ENCODE results near the gene KLRC2.
"Not testable (repeated sequence)": the region's sequence is repeated elsewhere in the genome, so short reads cannot be mapped to it uniquely, and the experiment has no call there.

KLRC2 gene

GRCh38 chr12:10453156-10453555 lies 17.3 kb upstream of the KLRC2 start, which contains the start of gene KLRC1:
KLRC1 (minus strand) TSS chr12:10453377; CDS start chr12:10451156, 2,221 bp downstream.
- TF ChIP-seq CTCF (conservative IDR thresholded peaks at IDR 0.05; ENCODE audit: control insufficient read depth, insufficient read depth, low read depth, low read length): no peak
- no peak within 1 kb of the TSS for H3K4me3 ChIP-seq (ENCODE audit: control insufficient read depth, low read depth, low read length)
- DNase-seq (ENCODE audit: low read depth): peak; percentile 4

GRCh38 chr12:10448236-10448635 lies 12.4 kb upstream of the KLRC2 start:
- H3K4me3 ChIP-seq (ENCODE audit: control insufficient read depth, low read depth, low read length): no peak overlapping the region
- TF ChIP-seq CTCF (conservative IDR thresholded peaks at IDR 0.05; ENCODE audit: control insufficient read depth, insufficient read depth, low read depth, low read length): no peak
- DNase-seq (ENCODE audit: low read depth): no peak

GRCh38 chr12:10446052-10446451 lies 10.2 kb upstream of the KLRC2 start:
- not testable (repeated sequence) for H3K4me3 ChIP-seq (ENCODE audit: control insufficient read depth, low read depth, low read length); DNase-seq (ENCODE audit: low read depth)

- H3K4me3 ChIP-seq (ENCODE audit: control insufficient read depth, low read depth, low read length); DNase-seq (ENCODE audit: low read depth): not testable (repeated sequence)
These were observed 5.3 kb upstream of the KLRC2 start for GRCh38 chr12:10441144-10441543.

GRCh38 chr12:10439608-10440274 lies 3.9 kb upstream of the KLRC2 start:
- not testable (repeated sequence) for H3K4me3 ChIP-seq (ENCODE audit: control insufficient read depth, low read depth, low read length); DNase-seq (ENCODE audit: low read depth)

GRCh38 chr12:10437601-10438000 lies 1.8 kb upstream of the KLRC2 start:
- not testable (repeated sequence) for DNase-seq (ENCODE audit: low read depth); H3K4me3 ChIP-seq (ENCODE audit: control insufficient read depth, low read depth, low read length)

- DNase-seq (ENCODE audit: low read depth): peak; percentile 56
These were observed 5.2 kb downstream of the KLRC2 start for GRCh38 chr12:10430623-10431022.

GRCh38 chr12:10425938-10426337 lies 9.9 kb downstream of the KLRC2 start:
- DNase-seq (ENCODE audit: low read depth); H3K4me3 ChIP-seq (ENCODE audit: control insufficient read depth, low read depth, low read length): not testable (repeated sequence)

More at GRCh38 chr12:10430623-10431022, 5.2 kb downstream of the KLRC2 start:
- H3K4me3 ChIP-seq (ENCODE audit: control insufficient read depth, low read depth, low read length): not testable (repeated sequence)

GRCh38 chr12:10424260-10424899 lies 11.4 kb downstream of the KLRC2 start:
- not testable (repeated sequence) for H3K4me3 ChIP-seq (ENCODE audit: control insufficient read depth, low read depth, low read length); DNase-seq (ENCODE audit: low read depth)

- not testable (repeated sequence) for DNase-seq (ENCODE audit: low read depth); H3K4me3 ChIP-seq (ENCODE audit: control insufficient read depth, low read depth, low read length)
These were observed 13.7 kb downstream of the KLRC2 start for GRCh38 chr12:10422159-10422558.

- DNase-seq (ENCODE audit: low read depth); H3K4me3 ChIP-seq (ENCODE audit: control insufficient read depth, low read depth, low read length): not testable (repeated sequence)
These were observed 15.5 kb downstream of the KLRC2 start, which contains the start of gene KLRC3 for GRCh38 chr12:10420334-10420733. KLRC3 (minus strand) TSS chr12:10420595; CDS start chr12:10420550, 45 bp downstream.

- DNase-seq (ENCODE audit: low read depth): peak; percentile 22
- no peak for TF ChIP-seq CTCF (conservative IDR thresholded peaks at IDR 0.05; ENCODE audit: control insufficient read depth, insufficient read depth, low read depth, low read length)
- H3K4me3 ChIP-seq (ENCODE audit: control insufficient read depth, low read depth, low read length): no peak within 1 kb of the TSS
These were observed 26.4 kb downstream of the KLRC2 start, which contains the start of gene KLRC4 for GRCh38 chr12:10409392-10409791. KLRC4 (minus strand) TSS chr12:10409757; CDS start chr12:10409575, 182 bp downstream.

Data from fibroblast of mammary gland (primary cell).